Vagina (tissue), 2 donors: ENCODE measurements around the gene KCNK10. TPM values are rescaled to one million over a fixed set of nuclear protein-coding genes. Genes with fewer than 3 reads are reported as not detected.

Experiments used
- DNase-seq, 2 donors: peaks; one replicate each; pipeline ENCODE4 v3.0.0-alpha.2; 2017; ENCODE audit errors: extremely low spot score in 2 of 2
- H3K27ac ChIP-seq: fragments of 200-600 bp; sonication (generic); one replicate; pipeline ENCODE4 v1.5.1; 2019
- H3K27me3 ChIP-seq: fragments of 200-600 bp; sonication (generic); one replicate; pipeline ENCODE4 v1.5.1; 2019
- H3K36me3 ChIP-seq, 2 donors: fragments of 200-600 bp; sonication (generic); one replicate each; pipeline ENCODE4 v1.5.1; 2017 to 2019
- H3K4me1 ChIP-seq: fragments of 200-600 bp; sonication (generic); one replicate; pipeline ENCODE4 v1.5.1; 2019
- H3K4me3 ChIP-seq, 2 donors: fragments of 200-600 bp; sonication (generic); 1 replicate in 1 of 2; 2 replicates in 1 of 2; pipeline ENCODE4 v1.5.1; 2016 to 2019
- H3K9me3 ChIP-seq: fragments of 200-600 bp; sonication (generic); one replicate; pipeline ENCODE4 v1.5.1; 2019
- POLR2A ChIP-seq, 2 donors: fragments of 450-650 bp; IDR thresholded peaks; one replicate each; pipeline ENCODE4 v1.6.1; 2017; ENCODE audit warnings: antibody characterized with exemption in 2 of 2, mild to moderate bottlenecking in 2 of 2, moderate library complexity in 2 of 2
- POLR2AphosphoS5 ChIP-seq, 2 donors: sonication (generic); formaldehyde crosslinking; IDR thresholded peaks; one replicate each; pipeline ENCODE4 v1.9.0; 2017; ENCODE audit warnings: antibody characterized with exemption in 2 of 2, mild to moderate bottlenecking in 2 of 2, low read depth in 1 of 2; ENCODE audit not compliant: insufficient read depth in 1 of 2
- intact Hi-C: fragments of 100-400 bp; cut with DNase I; formaldehyde crosslinking; loops from one replicate; pipeline ENCODE4 v1.15.1; 2023
- total RNA-seq: library from RNA; depleted of rRNA; stranded (reverse); fragments of >200 nt; gene quantifications from one replicate; pipeline ENCODE4 v1.2.3, GENCODE V29; 2016
- TF ChIP-seq, protein P1 (sequence below), 3 experiments: fragments of 450-650 bp in 2 of 3; fragments of 200-600 bp in 1 of 3; sonication (generic) in 1 of 3; IDR thresholded peaks; one replicate each; pipeline ENCODE4 v1.5.1; 2017 to 2019; ENCODE audit warnings: antibody characterized with exemption in 3 of 3, mild to moderate bottlenecking in 2 of 3, moderate library complexity in 2 of 3

KCNK10 gene
- total RNA-seq, 1 donor from 2014 or later: 0.25 TPM

- TF ChIP-seq POLR2A (IDR thresholded peaks at IDR 0.05): no peak
- TF ChIP-seq POLR2AphosphoS5 (IDR thresholded peaks at IDR 0.05; ENCODE audit: insufficient read depth in 1 of 2, low read depth in 1 of 2): no peak
- TF ChIP-seq, protein P1, sequence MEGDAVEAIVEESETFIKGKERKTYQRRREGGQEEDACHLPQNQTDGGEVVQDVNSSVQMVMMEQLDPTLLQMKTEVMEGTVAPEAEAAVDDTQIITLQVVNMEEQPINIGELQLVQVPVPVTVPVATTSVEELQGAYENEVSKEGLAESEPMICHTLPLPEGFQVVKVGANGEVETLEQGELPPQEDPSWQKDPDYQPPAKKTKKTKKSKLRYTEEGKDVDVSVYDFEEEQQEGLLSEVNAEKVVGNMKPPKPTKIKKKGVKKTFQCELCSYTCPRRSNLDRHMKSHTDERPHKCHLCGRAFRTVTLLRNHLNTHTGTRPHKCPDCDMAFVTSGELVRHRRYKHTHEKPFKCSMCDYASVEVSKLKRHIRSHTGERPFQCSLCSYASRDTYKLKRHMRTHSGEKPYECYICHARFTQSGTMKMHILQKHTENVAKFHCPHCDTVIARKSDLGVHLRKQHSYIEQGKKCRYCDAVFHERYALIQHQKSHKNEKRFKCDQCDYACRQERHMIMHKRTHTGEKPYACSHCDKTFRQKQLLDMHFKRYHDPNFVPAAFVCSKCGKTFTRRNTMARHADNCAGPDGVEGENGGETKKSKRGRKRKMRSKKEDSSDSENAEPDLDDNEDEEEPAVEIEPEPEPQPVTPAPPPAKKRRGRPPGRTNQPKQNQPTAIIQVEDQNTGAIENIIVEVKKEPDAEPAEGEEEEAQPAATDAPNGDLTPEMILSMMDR (IDR thresholded peaks at IDR 0.05): no peak
- no peaks in the 10 kb centered on the region for H3K27me3 ChIP-seq
- no peaks in the 10 kb centered on the region for H3K36me3 ChIP-seq
- H3K4me1 ChIP-seq: no peaks in the 10 kb centered on the region
- intact Hi-C loops: no loop called here
- no peak for DNase-seq
- no peak overlapping the region for H3K27ac ChIP-seq
- H3K9me3 ChIP-seq: no peaks in the 10 kb centered on the region
- H3K4me3 ChIP-seq: no peak overlapping the region
These were observed 94.4 kb downstream of the KCNK10 start for GRCh38 chr14:88228522-88229236.

- DNase-seq: no peak
- no peaks in the 10 kb centered on the region for H3K36me3 ChIP-seq
- H3K9me3 ChIP-seq: no peaks in the 10 kb centered on the region
- intact Hi-C loops: no loop called here
- no peak overlapping the region for H3K4me3 ChIP-seq
- no peak overlapping the region for H3K27ac ChIP-seq
- H3K27me3 ChIP-seq: no peaks in the 10 kb centered on the region
- no peak for TF ChIP-seq POLR2AphosphoS5 (IDR thresholded peaks at IDR 0.05; ENCODE audit: insufficient read depth in 1 of 2, low read depth in 1 of 2)
- TF ChIP-seq POLR2A (IDR thresholded peaks at IDR 0.05): no peak
- TF ChIP-seq, protein P1 (IDR thresholded peaks at IDR 0.05): no peak
- H3K4me1 ChIP-seq: no peaks in the 10 kb centered on the region
These were observed 95.4 kb downstream of the KCNK10 start for GRCh38 chr14:88227693-88228092.

- H3K27ac ChIP-seq: no peak overlapping the region
- no peak overlapping the region for H3K4me3 ChIP-seq
- no peaks in the 10 kb centered on the region for H3K4me1 ChIP-seq
- no peaks in the 10 kb centered on the region for H3K36me3 ChIP-seq
- H3K9me3 ChIP-seq: peaks cover 4% of the 10 kb centered on the region
- TF ChIP-seq POLR2A (IDR thresholded peaks at IDR 0.05) (no peak), POLR2AphosphoS5 (IDR thresholded peaks at IDR 0.05; ENCODE audit: insufficient read depth in 1 of 2, low read depth in 1 of 2) (no peak)
- TF ChIP-seq, protein P1 (IDR thresholded peaks at IDR 0.05): no peak
- no peaks in the 10 kb centered on the region for H3K27me3 ChIP-seq
- no peak for DNase-seq
- intact Hi-C loops: no loop called here
These were observed 97.3 kb downstream of the KCNK10 start for GRCh38 chr14:88225721-88226120.

- no peaks in the 10 kb centered on the region for H3K36me3 ChIP-seq
- intact Hi-C loops: no loop called here
- no peaks in the 10 kb centered on the region for H3K4me1 ChIP-seq
- no peak for DNase-seq
- TF ChIP-seq, protein P1 (IDR thresholded peaks at IDR 0.05): no peak
- no peak for TF ChIP-seq POLR2A (IDR thresholded peaks at IDR 0.05)
- no peak for TF ChIP-seq POLR2AphosphoS5 (IDR thresholded peaks at IDR 0.05; ENCODE audit: insufficient read depth in 1 of 2, low read depth in 1 of 2)
- no peaks in the 10 kb centered on the region for H3K27me3 ChIP-seq
- H3K4me3 ChIP-seq: no peak overlapping the region
- H3K9me3 ChIP-seq: peaks cover 4% of the 10 kb centered on the region
- no peak overlapping the region for H3K27ac ChIP-seq
These were observed 104.8 kb downstream of the KCNK10 start for GRCh38 chr14:88218119-88218915.

- Histone ChIP-seq H3K27me3 (no peaks in the 10 kb centered on the region), H3K4me1 (no peaks in the 10 kb centered on the region), H3K27ac (no peak overlapping the region), H3K4me3 (no peak overlapping the region), H3K36me3 (no peaks in the 10 kb centered on the region), H3K9me3 (no peaks in the 10 kb centered on the region)
- TF ChIP-seq POLR2A (IDR thresholded peaks at IDR 0.05): no peak
- TF ChIP-seq, protein P1 (IDR thresholded peaks at IDR 0.05): no peak
- no peak for TF ChIP-seq POLR2AphosphoS5 (IDR thresholded peaks at IDR 0.05; ENCODE audit: insufficient read depth in 1 of 2, low read depth in 1 of 2)
- intact Hi-C loops: no loop called here
- no peak for DNase-seq
These were observed 110.4 kb downstream of the KCNK10 start for GRCh38 chr14:88212691-88213090.
